BJ (cell line): ENCODE data around the gene HMCN1. TPM values are rescaled to one million over a fixed set of nuclear protein-coding genes. Genes with fewer than 3 reads are reported as not detected.

ENCODE experiments used
- CTCF ChIA-PET: fragments of 350-600 bp; formaldehyde crosslinking; extraction: SDS; loops from one replicate; lab custom pipeline; 2021; ENCODE audit warnings: antibody characterized with exemption, inconsistent platforms; lab: Yijun Ruan, JAX
- POLR2A ChIA-PET: fragments of 300-600 bp; sonication (Branson Sonifier 250); formaldehyde crosslinking; extraction: SDS; loops from one replicate; lab custom pipeline; 2021; ENCODE audit warnings: antibody characterized with exemption; lab: Charles Lee
- DNase-seq: peaks from one replicate; pipeline ENCODE4 v3.0.0-alpha.2; 2011; ENCODE audit warnings: low read depth
- H3K27me3 ChIP-seq: 2 replicates; pipeline ENCODE4 v1.6.0; 2011; ENCODE audit warnings: low read length; ENCODE audit not compliant: control insufficient read depth, insufficient read depth
- H3K36me3 ChIP-seq: 2 replicates; pipeline ENCODE4 v1.5.1; 2011; ENCODE audit warnings: low read length; ENCODE audit not compliant: control insufficient read depth, insufficient read depth
- H3K4me3 ChIP-seq: 2 replicates; pipeline ENCODE4 v1.5.1; 2011; ENCODE audit warnings: low read depth, mild to moderate bottlenecking, control low read depth, low read length
- polyA plus RNA-seq: library from polyadenylated mRNA; depleted of rRNA; stranded (reverse); fragments of >200 nt; gene quantifications from 2 replicates; pipeline ENCODE4 v1.2.3, GENCODE V29; 2011
- TF ChIP-seq, protein P1 (sequence below): IDR thresholded peaks from 2 replicates; pipeline ENCODE4 v1.5.1; 2011; ENCODE audit warnings: low read depth, mild to moderate bottlenecking, control low read depth, inconsistent platforms, low read length, moderate library complexity; ENCODE audit not compliant: insufficient read depth

HMCN1 gene
- polyA plus RNA-seq, 1 experiment: 13.3 TPM

DNA sequence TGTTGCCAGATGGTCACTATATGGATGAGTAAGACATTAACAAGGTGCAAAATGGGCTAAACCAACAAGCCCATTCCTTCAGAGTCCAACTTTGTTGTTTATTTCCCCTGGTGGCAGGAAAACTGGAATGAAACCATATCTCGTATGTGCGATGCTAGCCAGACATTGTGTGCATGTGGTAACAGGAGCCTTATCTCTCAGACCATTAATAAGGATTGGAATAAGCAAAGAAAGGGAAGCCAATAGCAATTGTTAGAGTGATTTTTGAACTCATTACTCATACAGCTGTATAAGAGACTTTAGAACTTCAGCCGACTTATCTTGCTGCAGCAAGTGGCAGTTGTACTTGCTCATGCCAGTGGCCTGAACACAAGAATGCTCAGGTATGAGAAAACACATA is 30.0 kb upstream of the HMCN1 start:
- ChIA-PET CTCF (no interaction called here), POLR2A (no interaction called here)
- TF ChIP-seq, protein P1, sequence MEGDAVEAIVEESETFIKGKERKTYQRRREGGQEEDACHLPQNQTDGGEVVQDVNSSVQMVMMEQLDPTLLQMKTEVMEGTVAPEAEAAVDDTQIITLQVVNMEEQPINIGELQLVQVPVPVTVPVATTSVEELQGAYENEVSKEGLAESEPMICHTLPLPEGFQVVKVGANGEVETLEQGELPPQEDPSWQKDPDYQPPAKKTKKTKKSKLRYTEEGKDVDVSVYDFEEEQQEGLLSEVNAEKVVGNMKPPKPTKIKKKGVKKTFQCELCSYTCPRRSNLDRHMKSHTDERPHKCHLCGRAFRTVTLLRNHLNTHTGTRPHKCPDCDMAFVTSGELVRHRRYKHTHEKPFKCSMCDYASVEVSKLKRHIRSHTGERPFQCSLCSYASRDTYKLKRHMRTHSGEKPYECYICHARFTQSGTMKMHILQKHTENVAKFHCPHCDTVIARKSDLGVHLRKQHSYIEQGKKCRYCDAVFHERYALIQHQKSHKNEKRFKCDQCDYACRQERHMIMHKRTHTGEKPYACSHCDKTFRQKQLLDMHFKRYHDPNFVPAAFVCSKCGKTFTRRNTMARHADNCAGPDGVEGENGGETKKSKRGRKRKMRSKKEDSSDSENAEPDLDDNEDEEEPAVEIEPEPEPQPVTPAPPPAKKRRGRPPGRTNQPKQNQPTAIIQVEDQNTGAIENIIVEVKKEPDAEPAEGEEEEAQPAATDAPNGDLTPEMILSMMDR: no peak
- H3K36me3 ChIP-seq: no peaks in the 10 kb centered on the region
- DNase-seq: no peak
- peaks cover 2% of the 10 kb centered on the region; the same call in 1 of the 2 replicates for H3K27me3 ChIP-seq
- H3K4me3 ChIP-seq: no peak overlapping the region

DNA sequence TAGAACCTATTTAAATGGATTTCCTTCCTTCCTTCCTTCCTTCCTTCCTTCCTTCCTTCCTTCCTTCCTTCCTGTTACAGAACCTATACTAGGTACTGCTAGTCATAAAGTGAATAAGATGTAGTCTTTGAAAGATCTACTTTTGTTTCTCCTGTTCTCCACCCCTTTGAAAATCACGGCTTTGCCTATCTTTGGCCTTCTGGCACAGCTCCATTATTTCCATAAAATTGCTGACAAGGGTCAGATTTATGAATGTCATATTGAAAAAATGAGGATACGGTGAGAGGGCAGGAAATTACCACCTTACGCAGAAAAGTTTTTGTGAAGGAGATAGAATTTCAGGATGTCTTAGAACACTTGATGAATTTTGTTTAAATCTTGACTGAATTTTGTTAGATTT is 18.1 kb upstream of the HMCN1 start:
- TF ChIP-seq, protein P1: no peak
- Histone ChIP-seq H3K4me3 (no peak overlapping the region), H3K36me3 (no peaks in the 10 kb centered on the region), H3K27me3 (no peaks in the 10 kb centered on the region)
- DNase-seq: no peak
- ChIA-PET CTCF (no interaction called here), POLR2A (no interaction called here)

DNA sequence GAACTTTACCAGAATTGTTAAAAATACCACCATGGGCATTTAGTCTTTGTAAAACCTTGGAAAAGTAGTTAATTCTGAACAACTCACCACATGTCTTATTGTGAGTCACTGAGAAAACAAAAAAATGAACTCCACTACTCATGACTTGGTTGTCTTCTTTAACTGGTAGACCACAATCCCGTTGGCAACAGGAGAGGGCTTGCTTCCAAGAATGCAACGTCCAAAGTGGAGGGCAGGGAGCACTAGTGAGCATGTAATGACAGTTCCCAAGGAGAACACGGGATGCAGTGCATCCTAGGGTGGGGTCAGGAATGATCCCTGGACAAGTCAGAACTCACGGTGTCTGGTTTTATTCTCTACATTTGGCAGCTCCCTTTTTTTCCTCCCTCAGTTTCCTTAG is 15.2 kb upstream of the HMCN1 start:
- H3K36me3 ChIP-seq: no peaks in the 10 kb centered on the region
- no peak overlapping the region for H3K4me3 ChIP-seq
- TF ChIP-seq, protein P1: peak; percentile 56
- no peaks in the 10 kb centered on the region for H3K27me3 ChIP-seq
- POLR2A ChIA-PET: no interaction called here
- peak; percentile 86 for DNase-seq
- CTCF ChIA-PET: interaction anchor here (0.7 to 3.9 kb wide), 8 partner anchors 15 to 853 kb away, joined by 3 to 29 read pairs (median 3); partner anchors contain the start of gene HMCN1

DNA sequence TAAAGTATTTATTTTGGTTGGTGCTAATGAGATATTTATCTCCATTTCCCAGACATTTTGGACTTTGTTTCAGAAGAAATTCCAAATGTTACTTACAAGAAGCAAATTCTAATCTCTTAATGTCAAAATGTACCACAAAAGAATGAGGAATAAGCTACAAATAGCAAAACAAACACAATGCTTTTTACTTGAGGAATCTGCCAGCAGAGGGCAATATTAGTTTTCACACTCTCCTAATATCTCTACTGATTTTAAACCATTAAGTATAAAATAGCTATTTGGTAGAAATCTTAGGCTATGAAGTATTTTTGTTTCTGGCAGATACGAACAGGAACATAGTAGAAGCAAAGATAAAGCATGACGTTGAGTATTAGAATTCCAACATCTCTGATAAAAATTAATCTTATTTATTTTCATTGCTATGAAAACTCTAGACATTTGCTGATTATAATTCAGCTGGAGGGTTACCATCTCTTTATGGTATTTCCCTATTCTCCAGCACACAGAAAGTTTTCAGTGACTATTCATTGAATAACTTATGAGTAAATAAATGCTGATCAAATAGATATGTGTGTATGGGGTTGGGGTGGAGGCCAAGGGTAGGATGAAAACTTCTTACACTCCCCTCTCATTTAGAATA is 13.4 kb upstream of the HMCN1 start:
- CTCF ChIA-PET: interaction anchor here (0.7 to 3.9 kb wide), 16 partner anchors 8 to 498 kb away, joined by 3 to 29 read pairs (median 4); partner anchors contain the start of gene HMCN1

DNA sequence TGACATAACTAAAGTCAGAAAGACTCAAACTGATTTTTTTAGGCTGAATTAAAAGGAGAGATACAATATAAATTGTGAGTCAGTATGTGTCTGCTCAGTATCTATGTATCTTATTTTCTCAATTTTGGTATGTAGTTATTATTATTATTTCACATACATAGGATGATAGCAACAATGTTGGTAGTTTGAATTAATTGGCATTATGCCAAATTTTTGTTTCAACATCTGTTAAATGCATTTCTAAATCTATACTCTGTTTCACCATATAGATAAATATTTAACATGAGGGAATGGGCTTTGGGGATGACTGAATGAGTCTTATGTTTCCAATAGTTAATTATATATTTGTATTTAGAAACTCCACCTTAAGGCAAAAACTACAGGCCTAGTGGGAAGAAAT is 12.6 kb upstream of the HMCN1 start:
- no peaks in the 10 kb centered on the region for H3K36me3 ChIP-seq
- DNase-seq: no peak
- POLR2A ChIA-PET: no interaction called here
- TF ChIP-seq, protein P1: no peak
- H3K4me3 ChIP-seq: no peak overlapping the region
- CTCF ChIA-PET: interaction anchor here (0.8 to 3.9 kb wide), 10 partner anchors 7 to 493 kb away, joined by 3 to 29 read pairs (median 4); partner anchors contain the start of gene HMCN1
- H3K27me3 ChIP-seq: no peaks in the 10 kb centered on the region

More for the DNA sequence above, 13.4 kb upstream of the HMCN1 start:
- Histone ChIP-seq H3K4me3 (no peak overlapping the region), H3K36me3 (no peaks in the 10 kb centered on the region), H3K27me3 (no peaks in the 10 kb centered on the region)
- TF ChIP-seq, protein P1: peak; percentile 64
- POLR2A ChIA-PET: interaction anchor here (0.6 kb wide), 1 partner anchor 557 kb away, joined by 4 read pairs; no protein-coding TSS in a partner anchor
- DNase-seq: no peak
